Stimulated activated CD4-positive, alpha-beta T cell treated with anti-CD3 and anti-CD28 coated beads, Interleukin-1b, Interleukin-23, amount 100 ng/mL, for 48 hours (primary cell): ENCODE measurements around the gene ARHGAP4.

Experiments
- DNase-seq: peaks from one replicate; pipeline ENCODE4 v3.0.0-alpha.2; 2020

The ARHGAP4 gene

GRCh38 chrX:153903238-153903980 is 22.7 kb downstream of the ARHGAP4 start:
- DNase-seq: no peak

GRCh38 chrX:153902385-153902784 is 23.7 kb downstream of the ARHGAP4 start:
- DNase-seq: no peak

- DNase-seq: no peak
These were observed 24.3 kb downstream of the ARHGAP4 start for GRCh38 chrX:153901753-153902140.

- DNase-seq: peak; percentile 65
These were observed 25.0 kb downstream of the ARHGAP4 start for GRCh38 chrX:153900831-153901752.

GRCh38 chrX:153897899-153898298 is 28.2 kb downstream of the ARHGAP4 start:
- no peak for DNase-seq

GRCh38 chrX:153889123-153889522 is 36.9 kb downstream of the ARHGAP4 start:
- no peak for DNase-seq

- DNase-seq: no peak
These were observed 37.7 kb downstream of the ARHGAP4 start for GRCh38 chrX:153888344-153888743.

- DNase-seq: no peak
These were observed 38.7 kb downstream of the ARHGAP4 start for GRCh38 chrX:153887385-153887784.

GRCh38 chrX:153886915-153887314 is 39.1 kb downstream of the ARHGAP4 start:
- no peak for DNase-seq

- DNase-seq: no peak
These were observed 39.8 kb downstream of the ARHGAP4 start, which contains the start of gene L1CAM for GRCh38 chrX:153885968-153886903. Gene L1CAM (minus strand): TSS chrX:153886173. CDS start chrX:153875836, 10,337 bp downstream.

- no peak for DNase-seq
These were observed 40.8 kb downstream of the ARHGAP4 start for GRCh38 chrX:153885208-153885787.

GRCh38 chrX:153884590-153884989 is 41.5 kb downstream of the ARHGAP4 start:
- DNase-seq: no peak

- DNase-seq: no peak
These were observed 41.9 kb downstream of the ARHGAP4 start for GRCh38 chrX:153884136-153884535.

GRCh38 chrX:153883163-153883843 is 42.8 kb downstream of the ARHGAP4 start:
- DNase-seq: no peak

- DNase-seq: no peak
These were observed 43.5 kb downstream of the ARHGAP4 start for GRCh38 chrX:153882557-153882956.

- no peak for DNase-seq
These were observed 44.0 kb downstream of the ARHGAP4 start for GRCh38 chrX:153882086-153882498.

- no peak for DNase-seq
These were observed 44.8 kb downstream of the ARHGAP4 start for GRCh38 chrX:153881281-153881680.

- no peak for DNase-seq
These were observed 45.6 kb downstream of the ARHGAP4 start for GRCh38 chrX:153880440-153880815.

GRCh38 chrX:153879741-153880439 is 46.2 kb downstream of the ARHGAP4 start:
- DNase-seq: no peak

GRCh38 chrX:153878969-153879653 is 47.0 kb downstream of the ARHGAP4 start:
- no peak for DNase-seq
